ENCODE data around the gene CDH24. TPM values are rescaled to one million over a fixed set of nuclear protein-coding genes. Genes with fewer than 3 reads are reported as not detected.

CDH24 gene
- total and polyA plus RNA-seq, 2 donors (not counting 1 experiment from before 2014, with no cell fraction given) = 0.96 to 1.0 TPM

GRCh38 chr14:23105348-23105824 lies 48.1 kb upstream of the CDH24 start:
- Histone ChIP-seq H3K4me2 (replicated peaks; ENCODE audit: low read depth, low read length, poor library complexity, severe bottlenecking) (no peak overlapping the region), H3K9ac (ENCODE audit: low read length) (no peak overlapping the region), H4K20me1 (ENCODE audit: control insufficient read depth, insufficient read depth, low read length, poor library complexity, severe bottlenecking) (no peaks in the 10 kb centered on the region), H3K27ac (ENCODE audit: low read length in 2 of 2) (no peak overlapping the region), H3K36me3 (replicated peaks in 1 of 2; ENCODE audit: control extremely low read depth in 1 of 2, control insufficient read depth in 1 of 2, extremely low read depth in 1 of 2, insufficient read depth in 2 of 2, low read length in 1 of 2) (no peaks in the 10 kb centered on the region), H2AFZ (ENCODE audit: insufficient read depth, low read depth, low read length, poor library complexity, severe bottlenecking) (no peak overlapping the region), H3K4me3 (ENCODE audit: control extremely low read depth in 1 of 5, extremely low read depth in 1 of 5, insufficient read depth in 1 of 5, low read depth in 2 of 5, low read length in 4 of 5) (no peak overlapping the region), H3K27me3 (replicated peaks in 1 of 4; ENCODE audit: control extremely low read depth in 1 of 4, control insufficient read depth in 3 of 4, insufficient read depth in 4 of 4, low read length in 3 of 4) (peaks cover 0 to 2% (median 0%) of the 10 kb centered on the region in 4 experiments), H3K9me3 (ENCODE audit: control extremely low read depth in 1 of 3, control insufficient read depth in 2 of 3, insufficient read depth in 1 of 3, low read length in 2 of 3) (peaks cover 0 to 7% (median 0%) of the 10 kb centered on the region in 3 donors), H3K4me1 (ENCODE audit: control insufficient read depth in 2 of 2, insufficient read depth in 2 of 2, low read length in 2 of 2) (no peaks in the 10 kb centered on the region), H3K79me2 (ENCODE audit: control insufficient read depth, insufficient read depth, low read length) (peaks cover 1% of the 10 kb centered on the region)
- TF ChIP-seq, protein P1, sequence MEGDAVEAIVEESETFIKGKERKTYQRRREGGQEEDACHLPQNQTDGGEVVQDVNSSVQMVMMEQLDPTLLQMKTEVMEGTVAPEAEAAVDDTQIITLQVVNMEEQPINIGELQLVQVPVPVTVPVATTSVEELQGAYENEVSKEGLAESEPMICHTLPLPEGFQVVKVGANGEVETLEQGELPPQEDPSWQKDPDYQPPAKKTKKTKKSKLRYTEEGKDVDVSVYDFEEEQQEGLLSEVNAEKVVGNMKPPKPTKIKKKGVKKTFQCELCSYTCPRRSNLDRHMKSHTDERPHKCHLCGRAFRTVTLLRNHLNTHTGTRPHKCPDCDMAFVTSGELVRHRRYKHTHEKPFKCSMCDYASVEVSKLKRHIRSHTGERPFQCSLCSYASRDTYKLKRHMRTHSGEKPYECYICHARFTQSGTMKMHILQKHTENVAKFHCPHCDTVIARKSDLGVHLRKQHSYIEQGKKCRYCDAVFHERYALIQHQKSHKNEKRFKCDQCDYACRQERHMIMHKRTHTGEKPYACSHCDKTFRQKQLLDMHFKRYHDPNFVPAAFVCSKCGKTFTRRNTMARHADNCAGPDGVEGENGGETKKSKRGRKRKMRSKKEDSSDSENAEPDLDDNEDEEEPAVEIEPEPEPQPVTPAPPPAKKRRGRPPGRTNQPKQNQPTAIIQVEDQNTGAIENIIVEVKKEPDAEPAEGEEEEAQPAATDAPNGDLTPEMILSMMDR (IDR thresholded peaks at IDR 0.05) = no peak
- TF ChIP-seq EZH2 (IDR thresholded peaks at IDR 0.05; ENCODE audit: borderline replicate concordance, insufficient read depth, low read depth, low read length, poor library complexity, severe bottlenecking) = no peak
- ChIA-PET POLR2A (interaction anchor here (0.9 kb wide), 1 partner anchor 10 kb away, joined by 8 read pairs; the partner anchor contains the start of genes ACIN1 and C14orf119), CTCF (interaction anchor here (1.1 to 2.1 kb wide), 2 partner anchors 15 to 28 kb away, joined by 3 to 5 read pairs; no protein-coding TSS in a partner anchor)
- Mint-ChIP-seq H3K9me3 (ENCODE audit: insufficient read depth) (no peaks in the 10 kb centered on the region), H3K27me3 (no peaks in the 10 kb centered on the region), H3K4me3 (no peak overlapping the region), H3K27ac (no peak overlapping the region), H3K4me1 (peaks cover 9% of the 10 kb centered on the region)
- no peak for ATAC-seq (ENCODE audit: low read depth)
- 92% methylated on average over 2 of the region's 4 CpGs for whole genome bisulfite sequencing (ENCODE audit: insufficient coverage)
- no peak for DNase-seq
- intact Hi-C loops (cut with micrococcal nuclease) = no loop called here

DNA sequence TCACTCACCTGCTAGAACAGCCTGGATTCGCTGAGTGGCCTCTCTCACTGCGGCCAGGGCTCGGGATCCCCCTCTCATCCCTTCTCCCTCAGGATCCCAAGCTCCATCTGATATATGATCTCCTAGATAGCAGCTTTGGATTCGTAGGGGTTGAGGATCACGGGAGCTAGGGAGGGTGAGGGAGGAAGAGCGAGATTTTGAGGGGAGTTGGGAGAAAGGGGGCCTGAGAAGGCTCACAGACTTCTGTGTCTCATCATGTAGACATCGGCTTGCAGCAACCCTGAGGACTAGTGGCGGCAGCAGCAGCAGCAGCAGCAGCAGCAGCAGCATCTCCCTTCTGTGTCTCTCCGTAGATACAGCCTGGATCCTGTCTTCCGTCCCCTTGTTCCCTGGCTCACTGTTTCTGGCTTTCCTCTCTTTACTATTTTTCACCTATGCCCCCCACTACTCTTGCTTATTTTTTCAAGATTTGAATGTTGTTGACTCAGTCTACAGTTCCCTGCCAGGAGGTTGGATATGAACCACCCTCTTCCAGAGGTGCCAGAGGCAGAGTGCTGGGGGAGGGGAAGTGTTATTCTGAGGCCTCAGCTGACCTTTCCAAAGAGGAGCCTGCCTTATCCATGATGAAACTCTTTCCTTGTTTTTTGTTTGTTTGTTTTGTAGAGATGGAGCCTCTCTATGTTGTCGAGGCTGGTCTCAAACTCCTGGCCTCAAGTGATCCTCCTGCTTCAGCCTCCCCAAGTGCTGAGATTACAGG lies 47.4 kb upstream of the CDH24 start, which contains the start of gene CIROP:
TSS of gene CIROP (minus strand) at position 399 of the 757 bp plus-strand sequence. CDS start at position 330, 69 bp downstream.
- CTCF ChIA-PET = interaction anchor here (0.5 to 1.3 kb wide), 3 partner anchors 10 to 836 kb away, joined by 3 to 5 read pairs (median 4); partner anchors contain the start of genes ACIN1 and C14orf119

More for the DNA sequence above, 47.4 kb upstream of the CDH24 start, which contains the start of gene CIROP:
- H3K27ac ChIP-seq (ENCODE audit: low read length in 2 of 2) = no peak within 1 kb of the TSS
- DNase-seq (no peak), ATAC-seq (ENCODE audit: low read depth) (no peak)
- H3K79me2 ChIP-seq (ENCODE audit: control insufficient read depth, insufficient read depth, low read length) = peaks cover 5% of the 10 kb centered on the region
- intact Hi-C loops (cut with micrococcal nuclease) = no loop called here
- no peaks in the 10 kb centered on the region for H3K9me3 Mint-ChIP-seq (ENCODE audit: insufficient read depth)
- H3K27me3 Mint-ChIP-seq = no peaks in the 10 kb centered on the region
- no peak within 1 kb of the TSS for H2AFZ ChIP-seq (ENCODE audit: insufficient read depth, low read depth, low read length, poor library complexity, severe bottlenecking)
- POLR2A ChIA-PET = no interaction called here
- no peaks in the 10 kb centered on the region for H4K20me1 ChIP-seq (ENCODE audit: control insufficient read depth, insufficient read depth, low read length, poor library complexity, severe bottlenecking)
- no peak within 1 kb of the TSS for H3K4me3 ChIP-seq (ENCODE audit: control extremely low read depth in 1 of 5, extremely low read depth in 1 of 5, insufficient read depth in 1 of 5, low read depth in 2 of 5, low read length in 4 of 5)
- peaks cover 0 to 1% of the 10 kb centered on the region in 2 experiments for H3K36me3 ChIP-seq (replicated peaks in 1 of 2; ENCODE audit: control extremely low read depth in 1 of 2, control insufficient read depth in 1 of 2, extremely low read depth in 1 of 2, insufficient read depth in 2 of 2, low read length in 1 of 2)
- H3K27me3 ChIP-seq (replicated peaks in 1 of 4; ENCODE audit: control extremely low read depth in 1 of 4, control insufficient read depth in 3 of 4, insufficient read depth in 4 of 4, low read length in 3 of 4) = peaks cover 0 to 2% (median 0%) of the 10 kb centered on the region in 4 experiments
- no peak within 1 kb of the TSS for H3K4me2 ChIP-seq (replicated peaks; ENCODE audit: low read depth, low read length, poor library complexity, severe bottlenecking)
- H3K9me3 ChIP-seq (ENCODE audit: control extremely low read depth in 1 of 3, control insufficient read depth in 2 of 3, insufficient read depth in 1 of 3, low read length in 2 of 3) = peaks cover 0 to 7% (median 0%) of the 10 kb centered on the region in 3 donors
- H3K9ac ChIP-seq (ENCODE audit: low read length) = no peak within 1 kb of the TSS
- no peaks in the 10 kb centered on the region for H3K4me1 ChIP-seq (ENCODE audit: control insufficient read depth in 2 of 2, insufficient read depth in 2 of 2, low read length in 2 of 2)
- 88% methylated on average over 8 of the region's 11 CpGs for WGBS (ENCODE audit: insufficient coverage)
- H3K27ac Mint-ChIP-seq = no peak within 1 kb of the TSS
- H3K4me1 Mint-ChIP-seq = peaks cover 10% of the 10 kb centered on the region
- no peak within 1 kb of the TSS for H3K4me3 Mint-ChIP-seq
- TF ChIP-seq EZH2 (IDR thresholded peaks at IDR 0.05; ENCODE audit: borderline replicate concordance, insufficient read depth, low read depth, low read length, poor library complexity, severe bottlenecking) = no peak
- TF ChIP-seq, protein P1 (IDR thresholded peaks at IDR 0.05) = no peak

Measured in B cell (primary cell).